HTERT RPE-1 (cell line): ENCODE measurements around the gene ADRA2B.

ENCODE experiments used
- in situ Hi-C: fragments of 300-500 bp; cut with MboI; formaldehyde crosslinking; loops from 4 replicates; pipeline ENCODE4 v1.14.3; 2020; ENCODE audit warnings: low sequenced_read_pairs

Gene ADRA2B

DNA sequence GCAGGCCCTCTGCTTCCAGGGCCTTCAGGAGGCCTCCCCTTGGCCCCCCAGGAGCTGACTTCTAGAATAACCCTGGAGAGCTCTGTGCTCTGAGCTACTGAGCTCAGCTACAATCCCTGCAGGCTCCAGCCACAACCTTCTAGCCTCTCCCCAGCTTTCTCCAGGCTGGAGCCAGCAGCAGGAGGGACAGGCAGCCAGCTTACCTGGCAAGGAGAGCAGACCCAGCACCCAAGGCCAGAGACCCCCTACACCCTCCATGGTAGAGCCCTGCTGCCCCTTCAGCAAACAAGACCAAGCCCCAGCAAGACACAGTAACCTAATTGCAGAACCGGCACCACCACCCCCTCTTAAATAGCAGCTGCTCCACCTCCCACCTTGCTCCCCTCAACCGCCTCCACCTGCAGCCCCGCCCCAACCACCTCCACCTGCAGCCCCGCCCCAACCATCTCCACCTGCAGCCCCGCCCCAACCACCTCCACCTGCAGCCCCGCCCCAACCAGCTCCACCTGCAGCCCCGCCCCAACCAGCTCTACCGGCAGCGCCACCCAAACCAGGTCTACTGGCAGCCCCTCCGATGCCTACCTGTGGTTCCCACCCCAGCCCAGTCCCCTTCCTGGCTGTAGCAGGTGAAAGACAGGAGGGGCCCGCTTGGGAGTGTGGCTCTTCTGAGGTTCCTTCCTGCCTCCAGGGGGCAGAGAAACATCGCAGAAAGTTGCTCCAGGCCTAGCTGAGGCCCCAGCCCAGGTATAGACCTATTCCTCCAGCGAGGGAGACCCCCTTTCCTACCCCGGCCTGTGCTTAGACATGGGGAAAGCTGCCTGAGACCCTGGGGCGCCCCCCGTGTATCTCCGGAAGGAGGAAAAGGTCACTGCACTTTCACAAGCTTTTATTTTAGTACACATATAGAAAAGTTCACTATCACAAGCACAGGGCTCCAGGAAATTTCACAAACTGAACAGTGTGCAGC is 22.1 kb upstream of the ADRA2B start, which contains the start of gene ASTL:
ASTL (minus strand) TSS at position 324 of the 967 bp plus-strand sequence; CDS start at position 258, 66 bp downstream.
- in situ Hi-C loops: no loop called here

DNA sequence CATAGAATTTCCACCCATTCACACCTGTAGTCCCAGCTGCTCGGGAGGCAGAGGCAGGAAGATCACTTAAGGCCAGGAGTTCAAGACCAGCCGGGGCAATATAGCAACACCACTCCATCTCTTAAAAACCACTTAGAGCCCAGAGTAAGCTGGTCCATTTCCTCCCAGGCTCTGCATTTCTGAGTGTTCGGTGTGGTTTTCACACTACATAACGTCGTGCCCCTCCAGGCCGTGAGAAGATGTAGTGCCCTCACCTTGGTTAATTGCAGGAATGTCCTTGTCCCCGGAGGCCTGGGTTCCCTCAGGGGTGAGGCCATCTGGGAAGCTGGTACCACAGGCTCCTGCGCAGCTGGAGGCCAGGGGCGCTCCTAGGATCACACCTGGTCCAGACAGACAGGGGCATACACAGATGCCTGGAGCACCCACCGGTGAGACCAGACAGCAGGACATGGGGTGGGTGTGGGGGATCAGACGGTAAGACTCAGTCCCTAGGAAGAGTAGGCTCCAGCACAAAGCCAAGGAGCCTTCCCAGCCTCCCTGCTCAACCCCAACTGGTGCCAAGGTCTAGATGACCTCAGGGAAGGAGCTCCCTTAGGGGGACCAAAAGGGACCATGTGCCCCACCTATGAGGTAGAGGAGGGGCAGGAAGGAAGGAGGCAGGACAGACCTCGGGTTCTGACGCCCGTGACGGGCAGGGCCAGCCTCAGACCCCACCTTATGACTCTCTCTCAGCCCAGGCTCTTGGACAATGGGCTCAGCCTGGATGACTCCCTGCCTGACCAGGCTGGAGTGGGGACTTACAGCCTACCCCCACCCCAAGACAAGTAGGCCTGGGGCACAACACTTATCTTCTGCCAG is 21.2 kb upstream of the ADRA2B start:
- in situ Hi-C loops: no loop called here

DNA sequence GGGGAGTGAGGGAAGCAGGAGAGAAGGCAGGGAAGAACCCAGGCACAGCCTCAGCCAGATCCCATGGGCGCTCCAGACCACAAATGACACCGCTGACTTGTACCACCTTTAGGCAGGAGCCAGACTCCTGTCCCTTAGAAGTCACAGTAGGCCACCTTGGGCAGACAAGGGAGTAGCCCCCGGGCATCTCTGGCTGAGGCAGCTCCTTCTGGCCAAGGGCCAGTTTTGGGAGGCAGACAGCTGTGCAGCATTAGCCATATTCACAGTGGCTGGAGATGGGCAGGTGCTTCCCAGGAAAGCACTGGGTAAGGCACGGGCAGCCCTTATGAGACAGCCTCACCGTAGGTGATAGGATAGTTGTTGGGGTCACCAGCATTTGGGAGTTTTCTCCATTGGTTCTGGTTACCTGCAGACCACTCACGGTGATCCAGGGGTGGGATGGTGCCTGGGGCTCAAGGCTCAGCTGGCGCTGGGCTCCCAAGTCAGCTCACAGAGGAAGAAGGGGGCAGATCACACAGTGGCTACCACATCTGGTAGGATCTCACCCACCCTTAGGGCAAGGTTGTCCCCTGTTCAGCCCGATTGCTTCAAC is 19.9 kb upstream of the ADRA2B start:
- in situ Hi-C loops: no loop called here

DNA sequence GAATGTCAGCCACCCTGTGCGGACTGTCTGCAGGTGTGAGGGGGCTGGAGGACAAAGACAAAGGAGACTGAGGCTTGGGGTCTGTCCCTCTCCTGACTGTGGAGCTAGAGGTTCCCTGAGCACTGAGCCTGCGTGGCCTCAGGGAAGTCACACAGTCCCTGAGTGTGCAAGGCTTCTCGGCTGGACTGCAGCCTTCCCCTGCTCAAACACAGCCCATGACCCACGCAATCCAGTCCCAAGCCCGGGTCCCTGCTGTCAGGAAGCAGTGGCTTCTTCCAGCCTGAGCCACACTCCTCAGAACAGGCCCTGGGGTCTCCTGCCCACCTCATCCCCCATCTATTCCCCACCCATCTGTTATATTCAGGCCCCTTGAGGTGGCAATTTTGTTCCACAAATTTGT is 19.2 kb upstream of the ADRA2B start:
- in situ Hi-C loops: no loop called here

DNA sequence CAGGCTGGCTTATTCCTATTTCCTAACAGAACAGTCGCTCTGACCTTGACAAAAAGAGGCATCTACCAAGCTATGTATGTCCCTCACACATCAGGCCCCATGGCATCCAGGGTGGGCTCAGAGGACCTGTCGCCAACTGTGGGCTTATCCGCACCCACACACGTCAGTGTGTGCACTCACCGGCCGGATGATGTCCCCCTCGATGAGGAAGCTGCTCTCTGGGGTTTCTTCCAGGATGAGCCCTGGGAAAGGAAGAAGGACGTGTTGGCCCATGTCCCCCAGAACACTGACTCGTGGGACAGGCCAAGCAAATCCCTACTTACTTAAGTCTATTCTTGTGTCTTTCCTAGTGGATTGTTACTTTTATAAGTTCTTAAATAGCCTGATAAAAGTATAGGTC is 18.8 kb upstream of the ADRA2B start:
- in situ Hi-C loops: no loop called here

DNA sequence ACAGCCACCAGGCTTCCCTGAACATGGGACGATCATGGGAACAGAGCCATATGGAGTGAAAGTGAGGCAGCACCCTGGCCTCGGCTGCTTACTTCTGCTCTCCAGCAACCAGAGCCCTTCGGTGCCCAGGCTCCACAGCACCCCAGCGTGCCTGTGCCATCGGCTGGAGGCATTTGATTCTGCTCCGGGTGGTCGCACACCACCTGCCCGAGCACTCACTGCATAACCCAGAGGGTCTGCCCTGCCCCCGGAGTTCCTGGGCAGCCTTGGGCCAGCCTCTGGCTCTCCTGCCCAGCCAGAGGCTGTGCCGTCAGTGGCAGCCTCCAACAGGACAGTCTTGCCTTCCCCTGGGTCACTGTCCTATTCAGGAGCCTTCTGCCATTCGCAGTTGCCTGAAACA is 18.1 kb upstream of the ADRA2B start:
- in situ Hi-C loops: no loop called here

DNA sequence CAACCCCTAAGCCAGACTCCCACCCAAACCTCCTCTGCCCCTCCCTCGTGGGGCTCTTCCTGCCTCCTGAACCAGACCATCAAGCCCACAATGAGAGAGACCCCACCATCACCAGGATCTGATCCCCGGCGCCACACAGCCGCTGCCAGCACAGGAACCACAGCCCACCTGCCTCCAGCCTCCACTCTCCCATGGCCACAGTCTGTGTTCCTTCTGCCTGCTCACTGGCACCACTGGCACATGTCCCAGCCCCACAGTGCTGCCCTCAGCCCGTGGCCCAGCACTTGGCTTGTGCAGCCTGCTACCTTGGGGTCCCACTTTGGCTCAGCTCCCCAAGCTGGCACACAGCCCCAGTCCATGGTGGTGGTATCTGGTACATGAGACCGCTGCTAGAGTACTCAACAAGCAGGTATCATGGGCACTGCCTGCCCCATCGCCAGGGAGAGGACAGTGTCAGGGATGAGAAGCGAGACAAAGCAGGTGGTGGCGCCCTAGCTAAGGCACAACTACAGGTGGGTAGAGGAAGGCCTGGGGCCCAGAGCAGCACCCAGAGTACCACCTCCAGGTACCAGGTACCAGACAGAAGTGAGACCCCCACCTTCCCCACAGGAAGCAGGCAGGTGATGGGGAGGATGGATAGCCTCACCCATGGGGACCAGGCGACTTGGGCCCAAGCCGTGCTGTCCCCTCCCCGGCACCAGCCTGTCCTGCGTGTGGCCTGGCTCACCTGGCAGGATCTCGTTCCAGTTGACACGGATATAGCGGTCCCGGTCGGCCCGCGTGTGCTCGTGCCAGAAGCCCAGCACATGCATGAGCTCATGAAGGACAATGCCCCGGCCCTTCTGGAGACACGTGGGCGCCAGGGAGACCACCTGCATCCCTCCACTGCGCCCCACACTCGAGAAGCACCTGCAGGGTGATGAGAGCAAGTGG is 15.7 kb upstream of the ADRA2B start:
- in situ Hi-C loops: no loop called here

DNA sequence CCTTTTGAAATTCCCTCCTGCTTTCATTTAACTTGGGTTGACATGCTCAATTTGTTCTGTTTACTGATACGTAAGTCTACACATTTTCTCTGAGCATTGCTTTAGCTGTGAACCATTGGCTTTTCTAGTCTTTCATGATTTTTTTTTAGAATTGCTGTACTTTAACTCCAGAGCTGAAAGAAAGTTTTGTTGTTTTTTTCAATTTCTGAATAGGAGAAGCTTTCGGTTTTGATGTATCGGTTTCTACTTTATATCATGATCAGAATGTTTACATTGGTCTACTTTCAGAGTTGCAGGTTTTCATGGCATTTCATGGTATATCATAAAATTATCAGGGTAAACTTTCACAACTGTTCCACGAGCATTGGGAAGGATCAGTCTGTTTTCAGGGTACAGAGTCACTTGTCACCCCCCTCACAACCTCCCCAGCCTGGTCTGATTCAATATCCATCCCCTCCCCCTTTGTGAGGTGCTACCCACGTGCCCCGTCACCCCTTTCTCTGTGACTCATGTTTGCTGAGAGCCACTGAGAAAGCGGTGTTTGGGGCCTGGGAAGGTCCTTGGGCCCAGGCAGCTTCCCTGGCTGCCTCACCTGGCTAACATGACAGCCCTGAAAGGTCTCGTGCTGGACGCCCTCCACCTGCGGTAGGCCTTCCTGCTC is 14.9 kb upstream of the ADRA2B start:
- in situ Hi-C loops: no loop called here

DNA sequence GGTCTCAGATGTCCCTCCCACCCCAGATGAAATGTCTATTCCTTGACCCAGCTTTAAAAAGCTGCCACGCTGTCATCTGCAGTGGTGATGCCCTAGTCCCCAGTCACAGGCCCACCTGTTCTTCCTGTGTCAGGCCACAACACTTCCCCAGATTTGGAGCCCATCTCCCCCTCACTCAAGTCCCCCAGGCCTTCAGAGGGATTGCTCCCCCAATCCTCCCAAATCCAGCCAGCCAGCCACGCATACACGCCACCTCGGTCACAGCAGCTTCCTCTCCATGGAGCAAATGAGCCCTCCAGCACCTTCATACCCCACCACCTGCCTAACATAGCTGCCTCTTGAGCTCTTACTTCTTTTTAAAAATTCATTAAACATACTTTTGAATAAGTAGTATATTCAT is 14.1 kb upstream of the ADRA2B start:
- in situ Hi-C loops: no loop called here

DNA sequence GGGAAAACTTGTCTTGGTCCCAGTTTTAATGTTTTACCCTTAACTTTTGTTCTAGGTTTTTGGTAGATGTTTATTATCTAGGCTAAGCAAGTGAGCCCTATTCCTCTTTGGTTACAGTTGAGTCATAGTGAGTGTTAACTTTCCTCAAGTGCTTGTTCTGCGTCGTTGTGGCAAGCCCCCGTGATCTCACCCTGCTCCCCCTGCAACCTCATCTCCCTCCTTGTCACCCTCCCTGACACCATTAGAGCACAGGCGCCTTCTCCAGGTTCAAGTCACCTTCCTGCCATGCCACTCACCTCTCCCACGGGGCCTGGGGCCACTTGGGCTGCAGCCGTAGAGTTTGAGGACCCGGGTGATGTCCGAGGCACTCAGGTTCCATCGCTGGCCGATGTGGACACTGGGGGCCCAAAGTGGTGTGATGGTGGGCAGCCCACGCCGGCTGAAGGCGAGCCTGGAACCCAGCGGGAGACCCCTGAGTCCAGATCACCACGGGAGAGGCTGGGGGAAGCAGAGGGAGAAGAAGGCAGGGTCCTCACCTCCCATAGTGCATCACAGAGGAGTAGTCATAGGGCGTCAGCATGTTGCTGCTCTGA is 13.3 kb upstream of the ADRA2B start:
- in situ Hi-C loops: no loop called here

DNA sequence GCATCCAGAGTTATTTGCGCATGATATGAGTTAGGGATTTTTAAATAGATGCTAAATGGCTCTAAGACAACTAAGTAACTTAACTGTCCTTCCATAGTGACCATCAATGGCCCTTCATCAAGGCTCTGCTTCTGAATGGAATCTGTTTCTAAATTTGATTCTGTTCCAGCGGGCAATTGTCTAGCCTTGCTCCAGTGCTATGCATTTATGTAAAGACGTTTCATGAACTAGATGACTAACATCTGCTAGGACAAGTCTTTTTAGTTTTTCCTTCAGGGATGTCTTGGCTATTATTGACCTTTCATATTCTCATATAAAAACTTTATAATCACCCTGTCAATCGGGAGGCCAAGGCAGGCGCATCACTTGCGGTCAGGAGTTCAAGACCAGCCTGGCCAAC is 12.1 kb upstream of the ADRA2B start:
- in situ Hi-C loops: no loop called here

DNA sequence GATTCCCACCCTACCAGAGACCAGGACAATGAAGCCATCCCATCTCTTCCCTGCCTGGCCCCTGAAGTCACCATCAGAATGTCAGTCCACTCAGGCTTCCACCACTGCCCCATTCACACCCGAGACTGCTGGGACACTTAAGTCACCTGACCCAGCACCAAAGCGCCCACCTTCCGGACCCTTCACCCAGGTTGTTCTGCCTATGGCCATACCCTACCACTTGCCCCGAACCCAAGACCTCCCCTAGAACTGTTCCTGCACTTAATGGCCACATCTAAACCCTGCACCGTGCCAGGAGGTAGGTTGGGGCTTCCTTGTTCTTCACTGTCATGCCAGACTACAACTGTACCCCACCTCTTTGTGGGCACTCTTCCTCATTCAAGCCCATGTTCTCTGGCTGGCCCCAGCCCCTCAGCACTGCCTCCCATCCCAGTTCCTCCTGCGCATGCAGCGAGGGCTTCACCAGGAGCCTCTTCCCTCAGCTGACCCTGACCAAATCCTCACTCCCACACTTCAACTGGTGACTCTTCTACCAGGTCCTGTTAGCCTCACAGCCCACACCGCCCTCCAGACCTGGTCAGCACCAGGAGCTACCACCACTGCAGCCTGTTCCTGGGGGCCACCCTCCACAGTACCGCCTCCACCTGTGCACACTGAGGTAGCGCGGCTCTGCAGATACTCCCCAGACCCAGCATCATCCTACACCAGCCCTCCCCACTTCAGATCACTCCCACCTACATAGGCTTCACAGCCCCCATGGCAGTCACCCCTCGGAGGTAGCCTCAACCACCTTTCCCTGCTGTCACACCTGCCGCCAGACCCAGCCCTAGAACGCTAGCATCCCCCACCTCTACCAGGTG is 8.3 kb upstream of the ADRA2B start:
- in situ Hi-C loops: no loop called here

DNA sequence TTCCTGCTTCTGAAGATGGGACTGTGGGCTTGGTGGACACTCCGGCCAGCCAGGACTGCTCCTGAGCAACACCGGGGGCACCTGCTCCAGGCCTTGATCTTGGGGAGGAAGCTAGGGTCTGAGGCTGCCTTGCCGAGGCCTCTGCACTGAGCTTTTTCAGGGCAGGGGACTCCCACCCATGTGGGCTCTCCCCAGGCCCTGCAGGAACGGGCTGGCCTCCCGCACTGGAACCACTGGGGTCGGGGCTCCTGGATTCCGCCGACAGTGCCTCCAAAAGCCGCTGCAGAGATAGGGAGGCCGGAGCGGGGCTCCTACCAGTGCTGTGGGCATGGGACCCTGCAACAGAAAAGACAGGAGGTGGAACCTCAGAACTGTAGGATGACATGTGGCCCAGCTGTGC is 7.6 kb upstream of the ADRA2B start:
- in situ Hi-C loops: no loop called here

DNA sequence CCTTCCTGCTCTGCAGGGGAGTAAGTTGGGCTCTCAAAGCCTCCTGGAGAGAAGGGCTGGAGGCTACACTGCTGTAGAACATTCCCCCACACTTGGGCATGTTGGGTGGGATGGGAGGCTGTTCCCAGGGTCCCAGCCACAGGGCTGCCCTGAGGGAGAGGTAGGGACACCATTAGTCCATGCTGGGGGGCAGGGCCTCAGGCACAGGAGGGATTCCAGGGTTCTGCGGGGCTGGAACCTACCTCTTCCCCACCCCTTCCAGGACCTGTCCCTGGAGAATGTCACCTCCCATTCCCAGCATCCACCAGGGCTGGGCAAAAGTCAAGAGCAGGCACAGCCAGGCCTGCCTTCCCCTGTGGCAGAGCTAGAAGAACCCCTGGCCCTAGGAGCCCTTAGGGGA is 6.9 kb upstream of the ADRA2B start:
- in situ Hi-C loops: no loop called here

DNA sequence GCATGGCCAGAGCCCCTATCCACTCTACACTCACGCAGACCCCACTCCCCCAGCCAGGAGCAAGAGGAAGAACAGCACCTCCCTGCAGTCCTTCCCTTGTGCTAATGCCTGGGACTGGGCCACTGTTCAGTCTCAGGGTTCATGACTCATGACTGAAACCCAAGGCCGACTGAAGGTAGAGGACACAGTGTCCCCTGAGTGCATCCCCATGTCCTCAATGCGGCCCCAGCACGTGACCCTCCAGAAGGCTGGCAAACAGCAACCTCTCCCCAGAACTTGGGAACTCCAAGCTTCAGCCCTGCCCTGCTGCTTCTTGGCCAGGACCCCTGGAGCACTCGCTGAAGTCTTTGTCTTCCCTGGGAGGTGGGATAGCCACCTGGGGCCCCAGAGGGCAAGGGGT is 6.0 kb upstream of the ADRA2B start:
- in situ Hi-C loops: no loop called here

DNA sequence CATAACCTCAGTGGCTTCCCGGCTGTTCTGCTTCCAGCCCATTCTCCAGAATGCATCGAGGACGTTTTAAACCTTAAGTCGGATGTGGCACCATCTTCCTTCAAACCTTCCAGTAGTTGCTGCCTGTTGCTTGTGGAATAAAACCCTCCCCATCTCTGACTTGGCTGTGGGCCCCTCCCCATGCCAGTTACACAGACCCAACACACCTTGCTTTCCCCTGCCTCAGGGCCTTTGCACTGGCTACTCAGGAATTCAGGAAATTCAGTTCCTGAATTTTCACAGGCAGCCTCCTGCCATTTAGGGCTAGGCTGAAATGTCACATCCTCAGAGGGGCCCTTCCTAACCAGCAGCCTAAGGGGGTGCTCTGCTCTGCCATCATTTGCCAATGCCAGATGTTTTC is 5.0 kb upstream of the ADRA2B start:
- in situ Hi-C loops: no loop called here

DNA sequence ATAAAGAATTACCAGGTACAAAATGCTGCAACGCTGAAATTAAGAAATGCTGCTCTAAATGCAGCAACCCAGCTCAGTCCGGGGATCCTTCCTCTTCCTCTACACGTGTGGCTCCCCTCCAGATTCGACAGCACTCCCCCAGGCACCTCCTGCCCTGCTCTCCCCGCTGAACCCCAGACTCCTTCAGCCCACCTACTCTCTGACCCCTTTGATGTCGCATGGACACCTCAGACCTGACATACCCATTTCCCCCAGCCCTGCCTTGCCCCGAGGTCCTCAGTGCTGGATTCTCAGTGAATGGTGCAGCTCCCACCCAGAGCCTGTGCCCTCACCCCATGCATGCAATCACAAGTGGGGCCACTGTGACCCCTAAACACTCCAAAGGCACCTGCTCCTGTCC is 4.6 kb upstream of the ADRA2B start:
- in situ Hi-C loops: no loop called here

DNA sequence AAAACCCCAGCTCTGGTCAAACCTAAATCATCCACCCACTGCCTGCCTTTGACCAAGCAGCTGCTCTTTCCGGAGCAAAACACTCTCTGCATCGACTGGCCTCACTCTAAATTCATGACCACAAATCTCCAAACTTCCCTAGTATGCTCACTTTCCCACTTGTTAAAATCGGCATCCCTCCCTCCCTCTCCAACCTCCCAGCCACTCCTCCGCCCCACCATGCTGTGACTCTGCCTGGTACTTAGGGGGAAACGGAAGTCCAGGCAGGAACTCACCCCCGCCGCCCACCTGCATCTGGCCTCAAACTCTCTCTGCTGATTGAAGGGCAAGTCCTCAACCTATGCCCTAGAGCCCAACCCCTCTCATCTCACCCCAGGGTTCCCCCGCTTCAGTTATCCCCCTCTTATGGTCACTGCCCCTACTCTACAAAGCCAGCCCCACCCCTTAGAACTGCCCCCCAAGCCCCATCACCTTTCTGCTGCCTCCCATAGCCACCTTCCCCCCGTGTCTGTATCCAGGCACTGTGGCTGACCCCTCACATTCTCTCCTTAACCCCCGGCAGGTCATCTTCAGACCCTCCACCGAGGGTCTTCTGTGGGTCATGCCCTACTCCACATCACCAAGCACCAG is 3.8 kb upstream of the ADRA2B start:
- in situ Hi-C loops: no loop called here
